22Rv1 (cell line): ENCODE results near the gene NAPA.

Source experiments
- CTCF ChIP-seq: fragments of 450-650 bp; IDR thresholded peaks from 2 replicates; pipeline ENCODE4 v1.5.1; 2017; ENCODE audit warnings: mild to moderate bottlenecking
- ZFX ChIP-seq: fragments of 450-650 bp; IDR thresholded peaks from 2 replicates; pipeline ENCODE4 v1.6.1; 2017; ENCODE audit warnings: antibody characterized with exemption, borderline replicate concordance

GRCh38 chr19:47507924-47508553 is 6.8 kb downstream of the NAPA start:
- no peak for TF ChIP-seq CTCF
- TF ChIP-seq ZFX: no peak
